Measurements from ENCODE around the gene CCDC126.

The CCDC126 gene

GRCh38 chr7:23653942-23654341, 56.8 kb downstream of the CCDC126 start:
- Histone ChIP-seq H3K9ac (ENCODE audit: low read length) (no peak overlapping the region), H3K27me3 (ENCODE audit: control insufficient read depth, insufficient read depth, low read length) (no peaks in the 10 kb centered on the region), H3K4me3 (ENCODE audit: low read length) (no peak overlapping the region), H3K36me3 (ENCODE audit: control insufficient read depth, insufficient read depth, low read length) (no peaks in the 10 kb centered on the region), H3K4me1 (ENCODE audit: control insufficient read depth, insufficient read depth, low read length) (no peaks in the 10 kb centered on the region), H3K9me3 (ENCODE audit: control insufficient read depth, low read length) (no peaks in the 10 kb centered on the region)

DNA sequence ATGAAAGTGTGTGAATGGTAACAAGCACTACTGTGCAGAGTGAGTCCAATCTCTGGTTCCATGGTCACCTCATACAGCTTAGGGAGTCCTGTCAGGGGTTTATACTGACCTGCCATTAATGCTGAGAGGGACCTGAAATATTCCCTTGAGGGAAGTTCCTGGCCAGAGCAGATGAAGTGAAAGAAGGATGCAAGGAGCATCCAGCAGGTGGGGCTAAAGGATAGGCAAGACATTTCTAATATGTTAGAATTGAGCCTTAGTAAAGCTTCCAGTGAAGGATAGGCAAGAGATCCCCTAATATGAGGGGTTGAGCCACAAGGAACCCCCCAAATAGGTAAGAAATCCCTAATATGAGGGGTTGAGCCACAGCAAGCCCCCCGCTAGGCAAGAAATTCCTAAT, 57.3 kb downstream of the CCDC126 start:
- Histone ChIP-seq H3K9ac (ENCODE audit: low read length) (no peak overlapping the region), H3K9me3 (ENCODE audit: control insufficient read depth, low read length) (no peaks in the 10 kb centered on the region), H3K36me3 (ENCODE audit: control insufficient read depth, insufficient read depth, low read length) (no peaks in the 10 kb centered on the region), H3K4me3 (ENCODE audit: low read length) (no peak overlapping the region), H3K27me3 (ENCODE audit: control insufficient read depth, insufficient read depth, low read length) (no peaks in the 10 kb centered on the region), H3K4me1 (ENCODE audit: control insufficient read depth, insufficient read depth, low read length) (no peaks in the 10 kb centered on the region)

- Histone ChIP-seq H3K9me3 (ENCODE audit: control insufficient read depth, low read length) (no peaks in the 10 kb centered on the region), H3K27me3 (ENCODE audit: control insufficient read depth, insufficient read depth, low read length) (no peaks in the 10 kb centered on the region), H3K36me3 (ENCODE audit: control insufficient read depth, insufficient read depth, low read length) (no peaks in the 10 kb centered on the region), H3K9ac (ENCODE audit: low read length) (no peak overlapping the region), H3K4me1 (ENCODE audit: control insufficient read depth, insufficient read depth, low read length) (no peaks in the 10 kb centered on the region), H3K4me3 (ENCODE audit: low read length) (no peak overlapping the region)
These were observed 58.3 kb downstream of the CCDC126 start for GRCh38 chr7:23655433-23655832.

DNA sequence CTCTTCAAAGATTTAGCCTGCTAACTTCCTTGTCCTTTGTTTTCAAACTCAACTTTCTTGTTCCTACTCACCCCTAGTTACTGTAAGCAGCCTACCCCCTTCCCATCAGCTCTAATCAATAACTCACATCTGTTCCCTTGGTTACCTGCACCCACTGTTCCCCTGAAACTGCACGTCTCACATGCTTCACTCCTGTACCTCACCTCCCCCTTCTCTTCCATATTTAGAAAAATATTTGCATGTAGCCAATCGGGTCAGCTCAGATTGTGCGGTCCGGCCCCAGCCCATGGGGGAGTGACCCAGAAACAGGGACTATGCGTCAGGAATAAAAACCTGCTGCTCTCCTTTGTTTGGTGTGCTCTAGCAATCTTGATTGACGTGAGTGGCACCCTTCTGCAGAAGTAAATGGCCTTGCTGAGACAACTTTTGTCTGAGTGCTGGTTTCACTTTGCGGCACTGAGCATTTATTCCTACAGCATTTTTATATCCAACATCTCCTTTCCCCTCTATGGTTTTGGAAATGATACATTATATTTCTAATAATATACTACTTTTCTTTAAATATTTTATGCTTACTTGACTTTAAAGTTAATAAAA, 61.7 kb downstream of the CCDC126 start:
- no peak overlapping the region for H3K4me3 ChIP-seq (ENCODE audit: low read length)
- no peak overlapping the region for H3K9ac ChIP-seq (ENCODE audit: low read length)
- no peaks in the 10 kb centered on the region for H3K9me3 ChIP-seq (ENCODE audit: control insufficient read depth, low read length)
- no peaks in the 10 kb centered on the region for H3K27me3 ChIP-seq (ENCODE audit: control insufficient read depth, insufficient read depth, low read length)
- H3K4me1 ChIP-seq (ENCODE audit: control insufficient read depth, insufficient read depth, low read length) = no peaks in the 10 kb centered on the region
- H3K36me3 ChIP-seq (ENCODE audit: control insufficient read depth, insufficient read depth, low read length) = no peaks in the 10 kb centered on the region

DNA sequence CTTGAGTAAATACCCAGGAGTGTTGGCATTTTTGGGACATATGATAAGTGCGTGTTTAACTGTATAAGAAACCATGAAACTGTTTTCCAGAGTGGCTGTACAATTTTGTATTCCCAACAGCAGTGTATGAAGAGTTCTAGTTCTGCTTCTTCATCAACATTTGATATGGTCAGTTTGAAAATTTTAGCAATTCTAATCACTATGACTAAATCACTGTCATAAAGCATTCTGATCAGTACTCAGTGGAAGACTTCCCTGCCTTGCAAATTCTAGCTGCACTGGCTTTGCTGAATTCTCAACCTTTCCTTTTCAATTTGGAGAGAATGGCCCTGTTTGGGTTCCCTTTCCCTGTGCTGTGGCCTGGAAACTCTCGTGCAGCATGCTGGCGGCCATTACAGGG, 64.2 kb downstream of the CCDC126 start:
- Histone ChIP-seq H3K4me1 (ENCODE audit: control insufficient read depth, insufficient read depth, low read length) (no peaks in the 10 kb centered on the region), H3K27me3 (ENCODE audit: control insufficient read depth, insufficient read depth, low read length) (no peaks in the 10 kb centered on the region), H3K9me3 (ENCODE audit: control insufficient read depth, low read length) (no peaks in the 10 kb centered on the region), H3K4me3 (ENCODE audit: low read length) (no peak overlapping the region), H3K9ac (ENCODE audit: low read length) (no peak overlapping the region), H3K36me3 (ENCODE audit: control insufficient read depth, insufficient read depth, low read length) (no peaks in the 10 kb centered on the region)

- H3K27me3 ChIP-seq (ENCODE audit: control insufficient read depth, insufficient read depth, low read length) = no peaks in the 10 kb centered on the region
- no peaks in the 10 kb centered on the region for H3K36me3 ChIP-seq (ENCODE audit: control insufficient read depth, insufficient read depth, low read length)
- H3K4me3 ChIP-seq (ENCODE audit: low read length) = no peak overlapping the region
- H3K4me1 ChIP-seq (ENCODE audit: control insufficient read depth, insufficient read depth, low read length) = no peaks in the 10 kb centered on the region
- H3K9ac ChIP-seq (ENCODE audit: low read length) = no peak overlapping the region
- no peaks in the 10 kb centered on the region for H3K9me3 ChIP-seq (ENCODE audit: control insufficient read depth, low read length)
These were observed 65.2 kb downstream of the CCDC126 start for GRCh38 chr7:23662124-23662983.

DNA sequence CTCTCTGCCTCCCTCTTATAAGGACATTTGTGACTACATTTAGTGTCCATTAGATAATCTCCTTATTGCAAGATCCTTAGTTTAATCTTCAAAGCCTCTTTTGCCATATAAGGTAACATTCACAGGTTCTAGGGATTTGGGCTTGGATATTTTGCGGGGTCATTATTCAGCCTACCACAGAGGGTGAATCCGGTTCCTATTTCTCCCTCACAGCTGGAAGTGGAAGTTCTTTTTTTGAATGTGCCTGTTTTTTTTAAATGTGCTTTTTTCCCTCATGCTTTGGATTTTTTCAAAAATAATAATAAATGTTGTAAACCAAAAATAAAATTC, 65.8 kb downstream of the CCDC126 start:
- Histone ChIP-seq H3K36me3 (ENCODE audit: control insufficient read depth, insufficient read depth, low read length) (no peaks in the 10 kb centered on the region), H3K4me1 (ENCODE audit: control insufficient read depth, insufficient read depth, low read length) (no peaks in the 10 kb centered on the region), H3K27me3 (ENCODE audit: control insufficient read depth, insufficient read depth, low read length) (no peaks in the 10 kb centered on the region), H3K4me3 (ENCODE audit: low read length) (no peak overlapping the region), H3K9me3 (ENCODE audit: control insufficient read depth, low read length) (no peaks in the 10 kb centered on the region), H3K9ac (ENCODE audit: low read length) (no peak overlapping the region)

GRCh38 chr7:23664122-23664521, 66.9 kb downstream of the CCDC126 start:
- no peaks in the 10 kb centered on the region for H3K27me3 ChIP-seq (ENCODE audit: control insufficient read depth, insufficient read depth, low read length)
- H3K36me3 ChIP-seq (ENCODE audit: control insufficient read depth, insufficient read depth, low read length) = no peaks in the 10 kb centered on the region
- H3K9ac ChIP-seq (ENCODE audit: low read length) = no peak overlapping the region
- no peaks in the 10 kb centered on the region for H3K4me1 ChIP-seq (ENCODE audit: control insufficient read depth, insufficient read depth, low read length)
- H3K4me3 ChIP-seq (ENCODE audit: low read length) = no peak overlapping the region
- H3K9me3 ChIP-seq (ENCODE audit: control insufficient read depth, low read length) = no peaks in the 10 kb centered on the region

DNA sequence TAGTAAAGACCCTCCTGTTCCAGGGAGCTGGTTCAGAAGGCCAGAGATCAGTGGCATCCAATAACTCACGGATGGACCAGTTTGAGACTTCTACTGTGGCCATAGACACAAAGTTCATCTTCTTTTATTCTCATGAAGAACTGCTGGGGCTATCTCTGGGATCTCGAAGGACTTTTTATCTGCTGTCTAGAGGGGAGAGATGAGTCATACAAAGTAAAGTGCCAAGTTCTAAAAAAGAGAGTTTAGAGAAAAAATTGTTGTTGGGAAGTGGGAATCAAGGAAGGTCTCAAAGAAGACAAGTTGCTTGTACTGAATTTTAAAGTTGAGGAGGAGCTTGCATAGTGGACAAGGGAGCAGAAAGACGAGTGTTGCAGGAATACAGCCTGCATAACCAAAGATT, 74.9 kb downstream of the CCDC126 start:
- no peaks in the 10 kb centered on the region for H3K36me3 ChIP-seq (ENCODE audit: control insufficient read depth, insufficient read depth, low read length)
- H3K4me1 ChIP-seq (ENCODE audit: control insufficient read depth, insufficient read depth, low read length) = no peaks in the 10 kb centered on the region
- H3K9ac ChIP-seq (ENCODE audit: low read length) = no peak overlapping the region
- no peak overlapping the region for H3K4me3 ChIP-seq (ENCODE audit: low read length)
- H3K9me3 ChIP-seq (ENCODE audit: control insufficient read depth, low read length) = no peaks in the 10 kb centered on the region
- no peaks in the 10 kb centered on the region for H3K27me3 ChIP-seq (ENCODE audit: control insufficient read depth, insufficient read depth, low read length)

DNA sequence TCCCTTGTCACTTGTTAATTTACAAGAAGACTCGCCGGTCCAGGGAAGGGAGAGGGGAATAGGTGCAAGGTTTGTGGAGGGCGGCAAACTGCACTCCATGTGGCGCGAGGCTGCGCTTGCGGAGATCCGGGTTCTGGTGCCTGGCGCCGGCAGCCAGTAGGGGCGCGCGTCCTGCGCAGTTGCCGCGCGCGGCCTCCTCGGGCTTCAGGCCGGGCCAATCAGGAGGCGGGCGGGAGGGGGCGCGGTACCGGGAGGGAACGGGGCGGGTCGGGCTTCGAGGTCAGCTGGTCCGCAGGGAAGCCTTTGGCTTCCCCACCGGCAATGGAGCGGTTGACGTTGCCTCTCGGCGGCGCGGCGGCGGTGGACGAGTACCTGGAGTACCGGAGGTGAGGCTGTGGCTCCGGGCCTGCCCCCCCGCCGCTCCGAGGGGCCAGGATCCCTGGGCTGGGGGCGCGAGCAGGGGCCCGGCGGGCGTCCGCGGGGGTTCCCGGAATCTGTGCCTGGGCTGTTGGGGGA, 82.8 kb downstream of the CCDC126 start, which contains the start of gene FAM221A:
Gene FAM221A (plus strand): TSS at position 302 of the 516 bp plus-strand sequence. CDS start 20 bp downstream, at position 322.
- H3K27me3 ChIP-seq (ENCODE audit: control insufficient read depth, insufficient read depth, low read length) = no peaks in the 10 kb centered on the region
- H3K4me1 ChIP-seq (ENCODE audit: control insufficient read depth, insufficient read depth, low read length) = peaks cover 14% of the 10 kb centered on the region
- H3K4me3 ChIP-seq (ENCODE audit: low read length) = peak within 1 kb of the TSS; percentile 100
- no peaks in the 10 kb centered on the region for H3K36me3 ChIP-seq (ENCODE audit: control insufficient read depth, insufficient read depth, low read length)
- peak within 1 kb of the TSS; percentile 99 for H3K9ac ChIP-seq (ENCODE audit: low read length)
- no peaks in the 10 kb centered on the region for H3K9me3 ChIP-seq (ENCODE audit: control insufficient read depth, low read length)

- Histone ChIP-seq H3K4me1 (ENCODE audit: control insufficient read depth, insufficient read depth, low read length) (peaks cover 20% of the 10 kb centered on the region), H3K4me3 (ENCODE audit: low read length) (peak overlapping the region; percentile 100), H3K9ac (ENCODE audit: low read length) (peak overlapping the region; percentile 99), H3K36me3 (ENCODE audit: control insufficient read depth, insufficient read depth, low read length) (no peaks in the 10 kb centered on the region), H3K9me3 (ENCODE audit: control insufficient read depth, low read length) (no peaks in the 10 kb centered on the region), H3K27me3 (ENCODE audit: control insufficient read depth, insufficient read depth, low read length) (no peaks in the 10 kb centered on the region)
These were observed 83.5 kb downstream of the CCDC126 start for GRCh38 chr7:23680414-23681405.

Data from mucosa of stomach (tissue), 1 donor.